Measurements from ENCODE around the gene CRIP1. TPM values are rescaled to one million over a fixed set of nuclear protein-coding genes. Genes with fewer than 3 reads are reported as not detected.
A peak's percentile ranks its signal among the peaks of the same experiment; 100 is the strongest.

CRIP1 gene
- total RNA-seq, 2 donors from 2014 or later, result 97.1 to 220 TPM

DNA sequence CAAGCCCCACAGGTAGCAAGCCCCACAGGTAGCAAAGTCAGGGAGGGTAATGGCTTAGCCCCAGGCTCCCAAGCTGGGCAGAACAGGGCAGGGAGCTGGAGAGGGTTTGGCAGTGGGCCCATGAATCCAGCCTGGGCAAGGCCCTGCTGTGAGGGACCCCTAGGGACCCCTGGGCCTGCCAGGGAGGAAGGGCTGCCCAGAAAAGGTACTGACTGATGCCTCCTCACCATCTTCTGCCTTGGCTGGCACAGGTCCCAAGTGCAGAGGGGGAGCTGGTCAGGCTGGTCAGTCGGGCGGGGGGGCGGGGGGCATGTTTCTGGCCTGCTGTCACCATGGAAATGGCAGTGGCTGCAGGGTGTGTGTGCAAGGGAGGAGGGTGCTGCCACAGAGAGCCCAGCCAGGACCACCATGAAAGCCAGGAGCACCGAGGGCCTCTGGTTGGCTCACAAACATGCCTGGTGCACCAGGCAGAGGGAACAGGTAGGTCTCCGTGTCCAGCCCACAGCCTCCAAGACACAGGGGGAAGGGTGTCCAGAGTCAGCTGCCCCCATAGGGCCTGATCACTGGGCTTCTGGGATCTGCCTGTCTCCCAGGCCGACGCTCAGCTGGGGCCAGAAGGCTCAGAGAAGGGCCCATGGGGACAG is 13.5 kb upstream of the CRIP1 start:
- Histone ChIP-seq H3K9ac (ENCODE audit: low read depth in 2 of 2, low read length in 2 of 2) (peak overlapping the region in 1 of 2 donors; percentile 35), H3K4me3 (no peak overlapping the region), H3K4me1 (peaks cover 7% of the 10 kb centered on the region), H3K27ac (no peak overlapping the region), H3K9me3 (no peaks in the 10 kb centered on the region), H3K27me3 (peaks cover 37% of the 10 kb centered on the region), H3K36me3 (no peaks in the 10 kb centered on the region)
- intact Hi-C loops (cut with DNase I), result no loop called here
- TF ChIP-seq, protein P1, sequence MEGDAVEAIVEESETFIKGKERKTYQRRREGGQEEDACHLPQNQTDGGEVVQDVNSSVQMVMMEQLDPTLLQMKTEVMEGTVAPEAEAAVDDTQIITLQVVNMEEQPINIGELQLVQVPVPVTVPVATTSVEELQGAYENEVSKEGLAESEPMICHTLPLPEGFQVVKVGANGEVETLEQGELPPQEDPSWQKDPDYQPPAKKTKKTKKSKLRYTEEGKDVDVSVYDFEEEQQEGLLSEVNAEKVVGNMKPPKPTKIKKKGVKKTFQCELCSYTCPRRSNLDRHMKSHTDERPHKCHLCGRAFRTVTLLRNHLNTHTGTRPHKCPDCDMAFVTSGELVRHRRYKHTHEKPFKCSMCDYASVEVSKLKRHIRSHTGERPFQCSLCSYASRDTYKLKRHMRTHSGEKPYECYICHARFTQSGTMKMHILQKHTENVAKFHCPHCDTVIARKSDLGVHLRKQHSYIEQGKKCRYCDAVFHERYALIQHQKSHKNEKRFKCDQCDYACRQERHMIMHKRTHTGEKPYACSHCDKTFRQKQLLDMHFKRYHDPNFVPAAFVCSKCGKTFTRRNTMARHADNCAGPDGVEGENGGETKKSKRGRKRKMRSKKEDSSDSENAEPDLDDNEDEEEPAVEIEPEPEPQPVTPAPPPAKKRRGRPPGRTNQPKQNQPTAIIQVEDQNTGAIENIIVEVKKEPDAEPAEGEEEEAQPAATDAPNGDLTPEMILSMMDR (IDR thresholded peaks at IDR 0.05), result no peak
- no peak for DNase-seq

DNA sequence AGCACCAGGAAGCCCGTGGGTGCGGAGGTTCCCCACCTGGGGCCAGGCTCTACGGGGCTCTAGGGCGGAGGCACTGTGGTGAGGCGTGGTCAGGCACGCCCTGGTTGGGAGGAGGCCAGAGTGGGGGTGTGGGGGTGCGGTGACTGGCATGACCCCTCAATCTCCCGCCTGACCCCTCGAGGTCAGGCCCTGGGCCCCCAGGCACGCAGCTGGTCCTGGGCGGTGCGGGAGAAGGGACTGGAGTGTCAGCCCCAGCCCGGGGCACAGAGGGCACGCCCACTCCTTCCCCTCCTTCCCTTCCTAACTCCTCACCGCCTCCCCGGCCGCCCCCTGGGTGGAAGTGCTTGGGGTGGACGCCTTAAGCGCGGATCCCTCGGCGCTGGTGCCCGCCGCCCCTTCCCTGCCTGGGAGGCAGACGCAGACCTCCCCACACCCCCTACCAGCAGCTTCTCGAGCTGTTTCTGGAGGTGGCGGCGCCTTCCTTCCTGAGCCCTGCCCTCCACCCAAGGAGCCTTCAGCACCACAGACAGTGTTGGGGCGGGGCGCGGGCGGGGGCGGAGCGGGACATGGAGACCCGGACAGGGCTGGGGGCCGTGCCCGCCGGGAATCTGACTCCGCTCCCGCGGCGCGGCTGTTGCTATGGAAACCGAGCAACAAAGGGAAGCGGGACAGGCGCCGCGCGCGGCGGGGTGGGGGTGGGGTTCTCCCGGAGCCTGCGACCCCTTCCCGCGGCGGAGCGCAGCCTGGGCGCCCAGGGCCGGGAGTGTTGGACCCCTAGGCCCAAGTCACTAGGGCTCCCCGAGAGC is 12.8 kb upstream of the CRIP1 start:
- Histone ChIP-seq H3K4me3 (peak overlapping the region; percentile 46), H3K9me3 (no peaks in the 10 kb centered on the region), H3K4me1 (peaks cover 7% of the 10 kb centered on the region), H3K27me3 (peaks cover 44% of the 10 kb centered on the region), H3K27ac (no peak overlapping the region), H3K36me3 (no peaks in the 10 kb centered on the region), H3K9ac (ENCODE audit: low read depth in 2 of 2, low read length in 2 of 2) (peak overlapping the region in 1 of 2 donors; percentile 63)
- TF ChIP-seq, protein P1 (IDR thresholded peaks at IDR 0.05), result no peak
- intact Hi-C loops (cut with DNase I), result no loop called here
- peak; percentile 81 for DNase-seq

- peak within 1 kb of the TSS; percentile 69 for H3K27ac ChIP-seq
- H3K9ac ChIP-seq (ENCODE audit: low read depth in 2 of 2, low read length in 2 of 2), result peak within 1 kb of the TSS; percentile 57 to 86
- TF ChIP-seq, protein P1 (IDR thresholded peaks at IDR 0.05), result no peak
- no peaks in the 10 kb centered on the region for H3K9me3 ChIP-seq
- H3K27me3 ChIP-seq, result peaks cover 52% of the 10 kb centered on the region
- intact Hi-C loops (cut with DNase I), result no loop called here
- DNase-seq, result no peak
- H3K4me3 ChIP-seq, result peak within 1 kb of the TSS; percentile 60
- H3K4me1 ChIP-seq, result peaks cover 7% of the 10 kb centered on the region
- no peaks in the 10 kb centered on the region for H3K36me3 ChIP-seq
These were observed 12.0 kb upstream of the CRIP1 start, which contains the start of gene CRIP2 for GRCh38 chr14:105474483-105475268. TSS of gene CRIP2 (plus strand) at chr14:105474821. CDS start at chr14:105474863, 42 bp downstream.

- DNase-seq, result no peak
- no peaks in the 10 kb centered on the region for H3K9me3 ChIP-seq
- H3K4me3 ChIP-seq, result peak overlapping the region; percentile 60
- H3K27me3 ChIP-seq, result peaks cover 58% of the 10 kb centered on the region
- TF ChIP-seq, protein P1 (IDR thresholded peaks at IDR 0.05), result no peak
- no peaks in the 10 kb centered on the region for H3K36me3 ChIP-seq
- peak overlapping the region; percentile 69 for H3K27ac ChIP-seq
- peaks cover 8% of the 10 kb centered on the region for H3K4me1 ChIP-seq
- intact Hi-C loops (cut with DNase I), result no loop called here
- peak overlapping the region; percentile 57 to 86 for H3K9ac ChIP-seq (ENCODE audit: low read depth in 2 of 2, low read length in 2 of 2)
These were observed 11.2 kb upstream of the CRIP1 start for GRCh38 chr14:105475269-105476096.
